GM12878 (cell line): ENCODE measurements around the gene MXI1. TPM values are rescaled to one million over a fixed set of nuclear protein-coding genes. Genes with fewer than 3 reads are reported as not detected.

Experiments
- ATAC-seq: fragments of 200-7000 bp; cut with Tn5 transposase; 3 replicates; pipeline ENCODE4 v1.9.1; 2020; ENCODE audit warnings: mild to moderate bottlenecking, moderate library complexity
- BruUV-seq: library from RNA; stranded (reverse); fragments of 400-500 nt; replicated peaks from 2 replicates; lab custom pipeline; 2021; lab: Mats Ljungman, UMichigan
- CTCF ChIA-PET: fragments of 300-600 bp; sonication (Branson Sonifier 250); formaldehyde crosslinking; extraction: SDS; loops from one replicate; lab custom pipeline; 2021; ENCODE audit warnings: inconsistent platforms; lab: Yijun Ruan, JAX
- POLR2A ChIA-PET: fragments of 350-600 bp; formaldehyde crosslinking; extraction: SDS; loops from one replicate; lab custom pipeline; 2021; ENCODE audit warnings: inconsistent platforms; lab: Charles Lee
- RAD21 ChIA-PET: fragments of 300-600 bp; sonication (Branson Sonifier 250); formaldehyde crosslinking; loops from one replicate; lab custom pipeline; 2023; ENCODE audit warnings: antibody characterized with exemption; ENCODE audit not compliant: unreplicated experiment; lab: Charles Lee
- SMC1A ChIA-PET: fragments of 300-600 bp; sonication (Branson Sonifier 250); formaldehyde crosslinking; loops from one replicate; lab custom pipeline; 2023; ENCODE audit not compliant: unreplicated experiment, uncharacterized antibody; lab: Charles Lee
- DNase-seq: peaks from one replicate; pipeline ENCODE4 v3.0.0-alpha.2; 2011; ENCODE audit warnings: low read depth, low spot score
- FAIRE-seq: peaks from 3 replicates; lab custom pipeline; 2011; peaks lifted over from hg19 to GRCh38; lab: Jason Lieb, UNC
- H2AFZ ChIP-seq: 2 replicates; pipeline ENCODE4 v1.6.0; 2011; ENCODE audit warnings: low read depth, low read length, control low read depth; ENCODE audit not compliant: control insufficient read depth
- H3K27ac ChIP-seq: 2 replicates; pipeline ENCODE4 v1.5.1; 2011; ENCODE audit warnings: control low read depth; ENCODE audit not compliant: control insufficient read depth, insufficient read depth
- H3K27me3 ChIP-seq, 2 experiments: replicated peaks in 1 of 2; 2 replicates each; pipeline versions ENCODE4 v1.6.0 to v1.6.1; 2011; ENCODE audit warnings: low read length in 1 of 2; ENCODE audit not compliant: control insufficient read depth in 2 of 2, insufficient read depth in 2 of 2
- H3K36me3 ChIP-seq, 2 experiments: 2 replicates each; pipeline ENCODE4 v1.5.1; 2011; ENCODE audit warnings: low read length in 1 of 2; ENCODE audit not compliant: control insufficient read depth in 2 of 2, insufficient read depth in 2 of 2
- H3K4me1 ChIP-seq: 2 replicates; pipeline ENCODE4 v1.6.1; 2011; ENCODE audit warnings: mild to moderate bottlenecking, low read length, moderate library complexity, mixed read lengths; ENCODE audit not compliant: control insufficient read depth, insufficient read depth
- H3K4me2 ChIP-seq: 2 replicates; pipeline ENCODE4 v1.6.0; 2011; ENCODE audit warnings: control low read depth; ENCODE audit not compliant: control insufficient read depth, insufficient read depth
- H3K4me3 ChIP-seq: fragments of 200-600 bp; sonication (generic); 2 replicates; pipeline ENCODE4 v1.5.1; 2016
- H3K79me2 ChIP-seq: 2 replicates; pipeline ENCODE4 v1.6.0; 2011; ENCODE audit warnings: low read length; ENCODE audit not compliant: control insufficient read depth, insufficient read depth
- H3K9ac ChIP-seq: 2 replicates; pipeline ENCODE4 v1.8.0; 2011; ENCODE audit warnings: low read length, control low read depth, mixed read lengths; ENCODE audit not compliant: control insufficient read depth, insufficient read depth
- H3K9me3 ChIP-seq: replicated peaks from 3 replicates; pipeline ENCODE4 v1.5.1; 2011; ENCODE audit warnings: mild to moderate bottlenecking, low read length; ENCODE audit not compliant: control insufficient read depth, insufficient read depth
- H4K20me1 ChIP-seq: 2 replicates; pipeline ENCODE4 v1.6.0; 2011; ENCODE audit not compliant: control insufficient read depth, insufficient read depth
- ATF7 ChIP-seq: fragments of 450-650 bp; IDR thresholded peaks from 2 replicates; pipeline ENCODE4 v1.6.1; 2016; ENCODE audit warnings: low read depth, mild to moderate bottlenecking
- CHD2 ChIP-seq: IDR thresholded peaks from 2 replicates; pipeline ENCODE4 v1.6.1; 2011; ENCODE audit warnings: low read depth, low read length, improper control_type of control experiment, borderline replicate concordance
- EZH2 ChIP-seq: IDR thresholded peaks from 2 replicates; pipeline ENCODE4 v1.6.1; 2012; ENCODE audit warnings: low read depth, mild to moderate bottlenecking, control low read depth, inconsistent platforms, low read length, borderline replicate concordance; ENCODE audit not compliant: control insufficient read depth
- IKZF1 ChIP-seq: fragments of 450-650 bp; conservative IDR thresholded peaks from 2 replicates; pipeline ENCODE4 v1.6.1; 2017; ENCODE audit warnings: antibody characterized with exemption, mild to moderate bottlenecking
- IKZF2 ChIP-seq, 2 experiments: fragments of 450-650 bp; IDR thresholded peaks; 2 replicates each; pipeline ENCODE4 v1.6.1; 2017; ENCODE audit warnings: mild to moderate bottlenecking in 2 of 2, moderate library complexity in 2 of 2
- MLLT1 ChIP-seq: fragments of 450-650 bp; IDR thresholded peaks from 2 replicates; pipeline ENCODE4 v1.6.1; 2016; ENCODE audit warnings: mild to moderate bottlenecking
- NBN ChIP-seq: fragments of 450-650 bp; IDR thresholded peaks from 2 replicates; pipeline ENCODE4 v1.6.1; 2016
- NFYA ChIP-seq: IDR thresholded peaks from 2 replicates; pipeline ENCODE4 v1.6.1; 2011; ENCODE audit warnings: low read depth, mild to moderate bottlenecking, low read length, improper control_type of control experiment, borderline replicate concordance
- NFYB ChIP-seq: IDR thresholded peaks from 2 replicates; pipeline ENCODE4 v1.6.1; 2011; ENCODE audit warnings: low read depth, mild to moderate bottlenecking, low read length, improper control_type of control experiment, moderate library complexity; ENCODE audit not compliant: insufficient read depth
- RCOR1 ChIP-seq: conservative IDR thresholded peaks from 2 replicates; pipeline ENCODE4 v1.6.1; 2012; ENCODE audit warnings: low read depth, low read length, improper control_type of control experiment
- RUNX3 ChIP-seq: IDR thresholded peaks from 2 replicates; pipeline ENCODE4 v1.6.1; 2012; ENCODE audit warnings: low read length, inconsistent platforms
- TCF3 ChIP-seq: IDR thresholded peaks from 2 replicates; pipeline ENCODE4 v1.6.1; 2012; ENCODE audit warnings: low read depth, mild to moderate bottlenecking, low read length, borderline replicate concordance; ENCODE audit not compliant: insufficient read depth
- ZNF274 ChIP-seq: IDR thresholded peaks from one replicate; pipeline ENCODE4 v1.8.0; 2011; ENCODE audit not compliant: insufficient read length, insufficient read depth
- WGBS: methylation state at CpG from one replicate; pipeline ENCODE4 v1.1.6; 2016; ENCODE audit warnings: low lambda C conversion rate; ENCODE audit not compliant: insufficient replicate concordance, insufficient coverage; ENCODE audit errors: missing lambda C conversion rate; 5-methylcytosine and 5-hydroxymethylcytosine counted together
- in situ Hi-C: fragments of 300-500 bp; cut with MboI; formaldehyde crosslinking; loops from 9 replicates; pipeline ENCODE4 v1.14.3; 2018; ENCODE audit warnings: mixed read lengths
- intact Hi-C: fragments of 100-400 bp; cut with micrococcal nuclease; formaldehyde crosslinking; loops from one replicate; pipeline ENCODE4 v1.14.2; 2022; ENCODE audit not compliant: unreplicated experiment
- polyA plus RNA-seq, 11 experiments: library from polyadenylated mRNA; depleted of rRNA in 4 of 11; unstranded in 6 of 11; stranded (reverse) in 5 of 11; fragments of >200 nt; fragmentation: Nextera tagmentation in 4 of 11; fragmentation: Illumina TruSeq in 1 of 11; extraction: Ambion mirVana in 4 of 11; extraction: Trizol in 1 of 11; gene quantifications; 1 replicate in 1 of 11; 2 replicates in 10 of 11; pipeline versions ENCODE4 v1.2.1 to v1.2.3, GENCODE V29; 2011 to 2016; ENCODE audit warnings: inconsistent platforms in 2 of 11, missing spikeins in 2 of 11, low read depth in 1 of 11
- total RNA-seq, 4 experiments: library from RNA; depleted of rRNA in 3 of 4; stranded (reverse); fragments of >200 nt in 3 of 4; fragmentation: Illumina TruSeq in 1 of 4; extraction: Trizol in 1 of 4; gene quantifications; 2 replicates each; pipeline versions ENCODE4 v1.2.1 to v1.2.3, GENCODE V29; 2013 to 2021

The MXI1 gene
- total and polyA plus RNA-seq, 10 of the 15 experiments (the other 5 are each of a cell fraction or from before 2014, with no cell fraction given) = 0.23 to 8.0 (median 0.41) TPM

GRCh38 chr10:110214371-110214826 lies 7.0 kb downstream of the MXI1 start (continued):
- TF ChIP-seq EZH2 (no peak), IKZF2 (IDR thresholded peaks at IDR 0.05) (0 out of 4 replicates have a peak, but pooled peaks of 1 of the 2 experiments have one; percentile 26), MLLT1 (peak; percentile 30; the same call in 1 of the 2 replicates), CHD2 (no peak), RUNX3 (peak; percentile 89)

- Histone ChIP-seq H3K27ac (no peak overlapping the region), H3K4me3 (no peak overlapping the region), H3K4me1 (peaks cover 20% of the 10 kb centered on the region), H3K9ac (no peak overlapping the region), H3K9me3 (no peaks in the 10 kb centered on the region; the same call in 2 of the 3 replicates), H3K27me3 (peaks cover 1 to 3% of the 10 kb centered on the region in 2 experiments; a peak in 2 of 4 replicates), H3K79me2 (no peaks in the 10 kb centered on the region; the same call in 1 of the 2 replicates), H3K36me3 (no peaks in the 10 kb centered on the region), H2AFZ (no peak overlapping the region), H4K20me1 (no peaks in the 10 kb centered on the region), H3K4me2 (no peak overlapping the region)
- DNase-seq (no peak), ATAC-seq (no peak), FAIRE-seq (no peak)
- RAD21 ChIA-PET = interaction anchor here (0.7 kb wide), 1 partner anchor 26 kb away, joined by 3 read pairs; no protein-coding TSS in a partner anchor
- no TSS peak for BruUV-seq
- WGBS = 78% methylated on average over 5 of the region's 5 CpGs
- peak; percentile 46; the same call in 1 of the 2 replicates for TF ChIP-seq IKZF1
- TF ChIP-seq IKZF2 (IDR thresholded peaks at IDR 0.05) = peak in 1 of 2 experiments; percentile 16; a peak in 1 of 4 replicates
- no peak for TF ChIP-seq NBN
- no peak for TF ChIP-seq TCF3
- no peak for TF ChIP-seq NFYA
- TF ChIP-seq NFYB = no peak
- no peak for TF ChIP-seq RCOR1
- TF ChIP-seq ZNF274 = no peak
- peak; percentile 49 for TF ChIP-seq ATF7
- SMC1A ChIA-PET = interaction anchor here (0.6 to 1.0 kb wide), 3 partner anchors 48 to 71 kb away, joined by 3 read pairs; no protein-coding TSS in a partner anchor
- intact Hi-C loops (no loop called here), in situ Hi-C loops (no loop called here)
- POLR2A ChIA-PET = interaction anchor here (0.5 to 0.7 kb wide), 3 partner anchors 15 to 321 kb away, joined by 3 to 4 read pairs (median 4); no protein-coding TSS in a partner anchor
- CTCF ChIA-PET = interaction anchor here (0.6 kb wide), 1 partner anchor 9 kb away, joined by 3 read pairs; no protein-coding TSS in a partner anchor
Observed at GRCh38 chr10:110215286-110216170, 8.1 kb downstream of the MXI1 start.
